Loucy (cell line): ENCODE data around the gene CLEC16A.

Source experiments
- CTCF ChIP-seq: fragments of 200-600 bp; sonication (generic); conservative IDR thresholded peaks from 2 replicates; pipeline ENCODE4 v1.5.1; 2014; ENCODE audit warnings: mild to moderate bottlenecking, antibody characterized with exemption, low read length
- EZH2phosphoT487 ChIP-seq: fragments of 200-600 bp; IDR thresholded peaks from 2 replicates; pipeline ENCODE4 v1.6.1; 2018; ENCODE audit warnings: antibody characterized with exemption, mild to moderate bottlenecking, moderate library complexity, borderline replicate concordance

- TF ChIP-seq CTCF (no peak), EZH2phosphoT487 (no peak)
Measured at GRCh38 chr16:11004351-11004750, 60.0 kb downstream of the CLEC16A start.
